Colon (tissue), 2 donors: Measurements from ENCODE around the gene CNTN4.

Source experiments
- FAIRE-seq: peaks from 2 replicates; lab custom pipeline; 2012; peaks lifted over from hg19 to GRCh38; lab: Jason Lieb, UNC
- donor health status: control.
- donor health status: control.

CNTN4 gene

DNA sequence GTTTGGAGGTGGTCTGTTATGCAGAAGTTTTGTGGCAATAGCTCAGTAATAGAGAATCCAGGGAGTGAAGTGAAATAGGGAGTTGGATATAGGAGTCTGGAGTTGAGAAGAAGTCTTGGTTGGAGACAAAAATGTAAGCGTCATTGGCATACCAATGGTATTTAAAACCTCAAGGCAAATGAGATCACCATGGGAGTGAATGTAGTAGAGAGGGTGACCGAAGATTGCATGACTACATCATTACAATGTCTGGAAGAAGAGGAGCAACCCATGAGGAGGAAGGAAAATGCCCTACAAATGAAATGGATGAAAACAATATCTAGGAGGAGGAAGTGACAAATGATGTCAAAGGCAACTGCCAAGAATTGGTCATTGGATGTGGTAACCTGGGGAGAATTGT lies 54.4 kb downstream of the CNTN4 start:
- no peak for FAIRE-seq

DNA sequence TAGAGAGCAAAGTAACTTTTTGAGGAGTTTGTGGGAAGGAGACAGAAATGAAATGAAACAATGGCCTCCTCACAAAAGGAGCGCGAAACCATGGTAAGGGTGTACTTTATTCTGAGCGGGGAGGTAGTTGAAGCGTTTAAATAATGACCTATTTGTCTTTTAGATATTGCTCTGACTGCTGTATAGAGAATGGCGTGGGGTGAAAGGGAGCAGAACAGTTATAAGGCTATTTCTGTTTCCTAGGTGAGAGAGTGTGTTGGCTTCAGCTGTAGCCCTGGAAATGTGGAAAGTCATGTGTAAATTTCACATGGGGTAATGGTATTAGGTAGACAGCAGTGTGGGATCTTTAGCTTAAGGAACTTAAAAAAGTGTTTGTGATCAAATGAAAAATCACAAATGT lies 54.9 kb downstream of the CNTN4 start:
- no peak for FAIRE-seq

DNA sequence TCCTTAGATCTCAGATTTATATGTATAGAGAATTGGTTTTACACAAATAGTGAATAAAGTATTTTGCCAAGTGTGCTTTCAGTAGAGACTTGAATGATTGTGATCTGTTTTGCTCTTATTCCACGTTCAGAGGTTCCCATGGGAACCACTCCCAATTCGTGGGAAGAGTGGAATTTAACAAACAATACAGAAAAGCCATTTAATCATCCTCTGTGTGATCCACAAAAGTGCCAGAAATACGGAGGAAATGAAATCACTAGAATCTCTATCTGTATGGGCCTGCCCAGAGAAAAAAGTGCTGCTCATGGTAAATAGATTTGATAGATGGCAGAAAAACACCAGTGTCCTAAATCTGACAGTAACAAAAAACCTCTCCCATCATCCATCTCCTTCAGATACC lies 56.0 kb downstream of the CNTN4 start:
- FAIRE-seq, result no peak

DNA sequence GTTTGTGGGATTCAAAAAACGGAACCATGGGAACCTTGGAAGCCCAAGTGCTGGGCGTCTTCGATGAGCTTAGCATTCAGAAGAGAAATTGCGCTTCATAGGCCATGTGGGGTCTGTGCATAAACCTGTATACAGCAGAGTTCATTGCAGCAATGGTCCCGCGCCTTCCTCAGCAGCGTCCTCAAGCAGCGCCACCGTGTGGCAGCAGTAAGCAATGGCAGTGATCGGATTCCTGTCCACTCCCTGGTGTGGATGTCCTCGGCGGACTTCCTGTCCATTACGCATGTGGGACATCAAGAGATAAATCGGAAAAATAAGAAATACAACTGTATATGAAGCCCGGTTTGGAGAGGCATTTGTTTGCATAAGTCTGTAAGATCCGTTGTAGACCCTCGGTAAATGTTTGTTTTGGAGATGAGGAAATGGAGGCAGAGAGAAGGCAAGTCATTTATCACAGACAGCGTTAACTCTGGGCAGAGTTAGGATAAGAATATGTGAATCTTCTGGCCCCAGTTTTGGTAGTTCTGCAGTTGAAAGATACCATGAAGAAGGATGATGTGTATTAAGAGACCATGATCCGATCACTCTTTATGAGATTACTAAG lies 57.7 kb downstream of the CNTN4 start:
- no peak for FAIRE-seq

DNA sequence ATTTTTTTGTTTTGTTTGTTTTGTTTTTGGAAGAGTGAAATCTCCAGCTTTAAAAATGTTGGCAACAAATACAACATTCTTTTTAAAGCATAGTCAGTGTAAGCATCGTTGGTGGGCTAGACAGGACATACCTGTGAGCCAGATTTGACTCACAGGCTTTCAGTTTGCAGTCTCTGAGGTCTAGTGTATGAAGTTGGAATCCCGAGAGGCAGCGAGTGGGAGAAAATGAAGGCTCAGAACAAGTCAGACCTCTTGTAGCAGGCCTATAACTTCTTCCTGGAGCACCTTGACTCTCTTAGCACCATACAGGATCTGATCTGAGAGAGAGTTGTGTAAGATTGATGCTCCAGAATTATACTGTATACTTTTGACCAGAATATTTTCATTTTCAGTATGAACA lies 60.2 kb downstream of the CNTN4 start:
- FAIRE-seq, result no peak

DNA sequence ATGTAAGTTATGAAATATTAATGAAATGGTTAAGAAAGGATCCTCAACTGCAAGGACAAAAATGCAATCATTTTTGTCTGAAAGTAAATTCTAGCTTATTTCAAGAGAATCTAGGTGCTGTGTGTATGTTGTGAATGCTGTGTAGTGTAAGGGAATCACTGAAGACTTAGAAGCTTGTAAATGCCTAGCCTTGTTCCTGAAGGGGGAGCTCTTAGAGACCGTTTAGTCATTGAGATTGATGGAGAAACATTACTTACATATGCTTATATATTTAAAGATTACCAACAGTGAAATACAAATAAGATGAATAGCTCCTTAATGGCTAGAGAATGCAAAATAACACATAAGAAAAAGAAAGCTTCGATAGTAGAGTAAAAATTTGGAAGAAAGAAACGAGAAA lies 67.9 kb downstream of the CNTN4 start:
- no peak for FAIRE-seq

DNA sequence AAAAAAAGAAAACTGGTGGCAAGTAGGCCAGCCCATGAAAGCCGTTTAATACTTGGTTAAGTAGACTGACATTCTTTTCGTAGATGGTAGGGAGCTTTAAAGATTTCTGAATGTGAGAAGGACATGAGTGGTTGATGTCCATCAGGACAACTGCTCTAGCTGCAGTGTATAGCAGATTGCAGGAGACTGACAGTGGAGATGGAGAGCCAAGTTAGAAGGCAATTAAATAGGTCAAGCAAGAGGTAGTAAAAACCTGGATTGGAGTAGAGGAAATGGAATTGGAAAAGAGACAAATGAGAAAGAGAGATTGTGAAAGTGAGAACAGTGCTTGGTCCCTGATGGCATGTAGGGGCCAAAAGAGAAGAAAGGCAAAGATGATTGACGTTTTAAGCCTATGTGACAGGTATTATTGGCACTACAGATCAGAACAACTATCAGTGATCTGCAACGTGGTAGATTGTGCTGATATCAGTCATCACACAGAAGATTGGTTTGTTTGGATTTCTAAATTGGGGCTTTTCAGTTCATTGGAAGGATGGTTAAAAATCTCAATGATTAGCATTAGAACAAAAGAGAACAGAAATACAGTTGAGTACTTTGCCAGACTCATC lies 74.0 kb downstream of the CNTN4 start:
- no peak for FAIRE-seq

DNA sequence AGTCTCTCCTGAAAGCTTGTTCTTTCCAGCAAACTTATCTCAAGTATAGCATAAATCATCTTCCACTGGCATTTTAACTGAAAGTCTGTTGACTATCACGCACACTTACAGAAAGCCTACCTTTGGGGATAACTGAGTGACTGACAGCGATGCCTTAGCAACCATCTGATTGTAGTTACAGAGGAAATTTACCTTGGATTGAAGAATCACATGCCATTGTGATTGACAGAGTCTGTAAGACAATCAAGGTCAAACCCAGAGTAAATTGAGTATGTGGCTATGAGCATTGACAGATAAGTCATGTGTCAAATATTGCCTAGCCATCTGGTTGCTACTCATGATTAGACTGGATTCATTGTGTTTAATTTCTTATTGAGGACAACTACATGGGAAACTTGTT lies 82.0 kb downstream of the CNTN4 start:
- FAIRE-seq, result no peak

DNA sequence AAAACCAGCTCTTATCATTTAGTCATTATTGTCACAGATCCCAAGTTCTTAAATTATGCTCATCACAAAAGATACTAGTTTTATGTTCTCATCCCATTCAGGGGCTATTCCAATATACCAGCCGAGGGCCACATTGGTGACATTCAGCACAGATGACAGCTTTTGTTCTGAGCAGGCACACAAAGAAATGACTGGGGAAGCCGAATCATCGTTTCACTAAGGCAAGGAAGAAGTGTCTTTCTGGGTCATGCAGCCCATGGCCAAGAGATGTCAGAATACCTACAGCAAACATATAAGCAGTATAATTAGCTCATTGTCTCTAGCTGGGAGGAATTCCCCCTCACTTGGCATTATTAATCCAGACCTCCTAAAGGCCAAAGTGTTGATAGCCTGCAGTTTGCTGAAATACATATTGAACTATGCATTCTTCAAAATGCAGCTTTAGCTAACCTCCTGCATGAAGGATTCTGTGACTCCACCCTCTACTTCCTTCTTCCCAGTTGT lies 100.2 kb downstream of the CNTN4 start:
- FAIRE-seq, result no peak

DNA sequence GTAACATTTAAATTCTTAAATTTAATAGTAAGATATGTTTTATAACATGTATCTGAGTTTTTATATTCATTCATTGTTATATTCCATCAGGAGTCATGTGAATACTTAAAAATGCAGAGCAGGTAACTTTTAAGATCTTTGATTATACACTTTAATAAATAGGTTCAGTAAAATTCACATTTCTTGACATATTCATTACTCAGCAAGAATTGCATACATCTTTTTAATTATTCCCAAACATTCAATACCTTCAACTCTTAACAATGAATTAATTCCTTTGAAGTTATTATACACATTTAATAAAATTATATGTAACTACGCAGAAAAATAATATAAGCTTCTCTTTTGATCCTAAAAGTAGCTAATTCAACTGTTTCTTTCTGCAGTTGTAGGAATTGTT lies 105.4 kb downstream of the CNTN4 start:
- peak; percentile 78 for FAIRE-seq

DNA sequence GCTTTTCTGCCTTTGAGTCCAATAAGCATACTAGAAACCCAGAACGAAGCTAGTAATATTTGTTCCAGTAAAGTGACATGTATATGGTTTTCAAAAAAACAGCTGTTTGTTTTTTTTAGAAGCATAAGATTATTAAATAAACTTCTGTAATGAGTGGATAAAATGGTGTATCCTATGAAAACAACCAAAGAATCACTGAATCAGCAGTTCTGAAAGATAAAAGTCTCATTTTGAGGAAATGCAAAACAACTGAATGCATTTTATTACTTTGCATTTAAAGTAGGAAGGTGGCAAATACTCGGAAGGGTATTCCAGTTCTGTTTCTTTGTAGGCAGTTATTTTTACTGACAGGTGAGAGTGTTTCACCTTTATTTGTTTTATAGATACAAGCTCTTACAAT lies 107.0 kb downstream of the CNTN4 start:
- no peak for FAIRE-seq

DNA sequence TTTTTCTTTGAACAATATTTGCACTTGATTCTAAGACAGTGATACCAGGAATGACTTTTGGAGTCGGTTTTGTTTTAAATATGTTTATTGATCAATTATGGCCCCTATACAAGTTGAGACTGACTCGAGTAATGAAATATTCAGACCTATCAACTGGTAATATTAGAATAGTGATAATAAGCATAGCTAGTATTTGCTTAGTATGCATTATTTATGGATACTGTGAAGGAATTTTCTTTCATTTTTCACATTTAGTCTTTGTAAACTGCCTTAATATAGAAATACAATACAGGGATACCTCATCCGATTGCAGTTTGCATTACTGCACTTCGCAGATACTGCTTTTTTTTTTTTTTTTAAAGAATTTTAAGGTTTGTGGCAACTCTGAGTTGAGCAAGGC lies 107.9 kb downstream of the CNTN4 start:
- FAIRE-seq, result no peak

DNA sequence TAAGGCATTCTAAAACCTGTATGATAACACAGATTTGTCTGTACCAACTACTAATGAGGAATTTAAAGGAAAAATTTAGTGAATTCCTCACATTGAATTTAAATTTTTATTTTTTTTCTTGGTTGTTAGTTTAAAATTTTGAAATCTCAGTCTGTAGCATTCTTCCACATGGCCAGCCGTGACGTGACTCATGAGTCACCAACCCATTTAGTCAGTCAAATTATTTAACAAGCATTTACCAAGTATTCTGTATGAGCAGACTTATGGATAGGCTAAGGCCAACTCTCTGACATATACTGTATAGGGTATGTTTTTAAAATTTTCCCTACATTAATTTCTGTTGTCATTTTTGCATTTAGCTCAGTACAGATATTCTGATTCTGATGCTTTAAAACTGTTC lies 112.9 kb downstream of the CNTN4 start:
- no peak for FAIRE-seq

DNA sequence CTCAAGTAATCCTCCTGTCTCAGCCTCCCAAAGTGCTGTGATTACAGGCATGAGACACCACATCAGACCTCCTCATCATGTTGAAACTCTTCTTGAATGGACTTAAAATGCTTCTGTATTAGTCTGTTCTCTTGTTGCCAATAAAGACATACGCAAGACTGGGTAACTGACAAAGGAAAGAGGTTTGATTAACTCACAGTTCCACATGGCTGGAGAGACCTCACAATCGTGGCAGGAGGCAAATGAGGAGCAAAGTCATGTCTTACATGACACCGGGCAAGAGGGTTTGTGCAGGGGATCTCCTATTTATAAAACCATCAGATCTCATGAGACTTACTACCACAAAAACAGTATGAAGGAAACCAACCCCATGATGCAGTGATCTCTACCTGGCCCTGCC lies 113.5 kb downstream of the CNTN4 start:
- no peak for FAIRE-seq

DNA sequence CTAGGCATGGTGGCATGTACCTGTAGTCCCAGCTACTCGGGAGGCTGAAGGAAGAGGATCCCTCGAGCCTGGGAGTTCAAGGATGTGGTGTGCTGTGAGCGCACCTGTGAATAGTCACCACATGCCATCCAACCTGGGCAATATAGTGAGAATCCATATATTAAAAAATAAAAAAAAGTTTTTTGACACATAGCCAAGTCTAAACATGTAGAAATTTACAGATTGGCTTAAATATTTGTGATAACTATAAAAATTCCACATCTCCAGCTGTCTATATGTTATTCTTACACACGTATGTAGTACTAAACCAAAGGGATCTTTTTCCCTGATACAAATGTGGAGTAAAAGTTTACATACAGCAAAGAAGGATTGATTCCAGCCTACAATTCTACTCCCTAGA lies 119.7 kb downstream of the CNTN4 start:
- FAIRE-seq, result no peak

DNA sequence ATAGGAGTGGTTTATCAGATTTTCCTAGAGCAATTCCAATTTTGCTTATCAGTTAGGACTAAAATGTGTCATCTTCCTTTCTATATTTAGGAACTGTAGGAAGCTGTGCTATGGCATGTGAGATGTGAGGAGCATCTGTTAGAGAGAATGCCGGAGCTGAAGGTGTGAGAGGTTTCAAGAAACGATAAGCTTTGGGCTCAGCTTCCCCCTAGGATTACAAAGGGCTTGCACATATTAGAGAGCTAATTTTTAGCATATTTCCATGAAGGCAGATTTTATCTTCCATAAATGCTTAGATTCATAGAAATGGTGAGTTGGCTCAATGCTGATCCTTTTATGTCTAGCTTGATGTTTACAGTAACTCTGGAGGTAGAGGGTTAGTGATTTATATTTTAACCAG lies 120.2 kb downstream of the CNTN4 start:
- no peak for FAIRE-seq

DNA sequence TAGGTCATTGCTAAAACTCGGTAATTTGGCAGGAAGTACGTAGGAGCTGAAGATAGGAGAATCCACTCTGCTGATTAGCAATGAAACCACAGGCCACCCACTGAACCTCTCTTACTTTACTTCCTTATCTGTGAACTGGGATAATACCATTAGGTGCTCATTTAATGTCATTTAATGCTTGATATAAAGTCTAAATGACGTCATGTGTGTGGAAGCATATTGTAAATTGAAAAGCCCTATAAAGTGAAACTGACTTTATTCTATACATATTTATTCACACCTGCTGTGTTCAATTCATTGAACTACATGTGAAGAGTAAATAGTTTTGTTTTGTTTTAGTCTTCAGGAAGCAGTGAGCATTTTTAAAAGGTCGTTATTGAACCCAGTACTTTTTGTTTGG lies 137.5 kb downstream of the CNTN4 start:
- FAIRE-seq, result no peak

DNA sequence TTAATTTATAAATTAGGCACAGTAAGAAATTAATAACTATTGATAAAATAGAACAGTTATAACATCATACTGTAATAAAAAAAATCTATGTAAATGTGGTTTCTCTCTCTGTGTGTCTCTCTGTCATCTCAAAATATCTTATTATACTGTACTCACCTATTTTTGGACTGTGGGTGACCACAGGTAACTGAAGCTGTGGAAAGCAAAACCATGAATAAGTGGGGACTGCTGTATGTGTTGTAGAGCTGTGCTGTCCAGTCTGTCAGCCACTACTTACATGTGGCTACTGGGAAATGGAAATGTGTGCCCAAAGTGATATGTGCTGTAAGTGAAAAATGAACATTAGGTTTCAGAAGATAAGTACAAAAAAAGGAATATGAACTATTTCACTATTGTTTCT lies 145.5 kb downstream of the CNTN4 start:
- FAIRE-seq, result no peak

DNA sequence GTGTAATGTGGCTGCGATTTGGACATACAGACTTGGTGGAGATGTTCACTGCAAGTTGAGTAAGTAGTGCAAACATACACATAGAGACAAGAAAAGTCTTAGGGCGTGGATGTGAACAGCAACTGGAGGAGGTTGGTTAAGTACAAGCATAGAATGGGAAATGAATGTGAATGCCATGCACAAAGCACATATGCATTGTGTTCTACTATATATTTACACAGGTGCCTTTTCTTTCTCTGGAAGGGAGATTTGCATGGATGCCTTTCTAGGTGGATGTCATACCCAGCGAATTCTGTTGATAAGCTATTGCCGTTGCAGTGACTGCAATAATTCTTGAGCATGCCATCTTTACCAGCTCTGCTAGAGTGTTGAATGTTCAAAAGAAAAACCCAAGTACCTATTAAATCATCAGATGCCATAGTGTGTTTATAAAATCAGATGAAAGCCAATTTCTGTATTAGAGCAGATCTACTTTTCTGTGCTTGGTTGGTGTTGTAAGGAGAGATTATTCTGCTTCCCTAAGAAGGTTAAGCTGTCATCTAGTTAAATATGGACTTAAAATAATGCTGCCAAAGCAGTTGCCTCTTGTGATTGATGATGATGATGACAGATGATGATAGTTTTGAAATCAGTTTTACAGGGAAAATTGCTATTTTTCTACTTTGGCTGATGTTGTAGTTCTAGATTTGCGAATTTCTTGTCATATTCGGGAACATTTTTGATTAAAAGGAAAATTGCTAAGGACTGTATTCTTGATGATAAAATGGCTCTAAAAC lies 148.4 kb downstream of the CNTN4 start:
- FAIRE-seq, result no peak

DNA sequence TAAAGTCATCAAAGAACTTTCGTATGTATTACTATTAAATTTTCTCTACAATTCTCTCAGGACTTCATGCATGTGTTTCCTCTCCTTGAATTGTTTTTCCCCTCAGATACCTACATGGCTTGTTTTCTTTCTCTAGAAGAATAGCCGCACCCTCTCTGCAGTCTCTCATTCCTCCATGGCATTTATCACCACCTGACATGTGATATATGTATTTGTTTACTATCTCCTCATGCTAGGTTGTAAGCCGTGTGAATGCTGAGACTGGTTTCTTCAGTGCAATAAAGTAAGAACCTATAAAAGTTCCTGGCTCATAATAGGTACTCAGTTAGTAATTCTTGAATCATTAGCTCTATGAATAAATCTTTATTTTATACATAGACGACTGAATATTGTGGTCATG lies 149.2 kb downstream of the CNTN4 start:
- FAIRE-seq, result no peak

DNA sequence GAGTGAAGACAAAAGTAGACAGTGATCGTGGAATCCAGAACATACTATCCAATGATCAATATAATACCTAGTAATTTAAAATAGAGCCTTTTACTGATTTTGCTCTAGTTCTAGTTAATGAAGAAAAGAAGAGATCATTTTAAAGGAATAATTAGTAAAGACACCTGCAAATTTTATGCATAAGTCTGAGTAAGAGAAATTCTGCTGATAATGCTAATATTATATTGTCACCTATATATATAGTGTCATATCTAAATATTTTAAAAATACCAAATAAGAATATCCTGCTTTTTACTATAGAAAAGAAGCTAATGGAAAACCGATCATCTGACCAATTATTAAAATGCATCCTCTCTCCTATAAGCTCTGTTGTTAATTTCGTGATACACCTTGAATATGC lies 152.1 kb downstream of the CNTN4 start:
- no peak for FAIRE-seq

DNA sequence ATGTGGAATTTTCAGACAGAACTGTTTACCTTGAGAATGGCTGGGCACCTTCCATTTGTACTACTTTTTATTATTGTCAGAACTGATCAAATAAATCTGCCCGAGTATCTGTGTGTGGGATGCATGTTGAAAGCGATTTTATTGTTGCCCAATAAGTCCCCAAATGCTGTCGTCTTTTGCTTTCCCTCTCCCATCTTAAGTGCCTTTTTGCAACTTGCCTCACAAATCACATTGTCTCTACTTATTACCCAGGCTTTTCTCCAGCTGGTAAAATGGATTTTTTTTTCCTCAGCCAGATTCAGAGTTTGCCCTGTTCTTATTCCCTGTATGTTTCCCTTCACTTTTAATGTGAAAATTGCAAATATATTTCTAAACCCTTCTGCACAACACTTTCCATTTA lies 163.1 kb downstream of the CNTN4 start:
- FAIRE-seq, result no peak

DNA sequence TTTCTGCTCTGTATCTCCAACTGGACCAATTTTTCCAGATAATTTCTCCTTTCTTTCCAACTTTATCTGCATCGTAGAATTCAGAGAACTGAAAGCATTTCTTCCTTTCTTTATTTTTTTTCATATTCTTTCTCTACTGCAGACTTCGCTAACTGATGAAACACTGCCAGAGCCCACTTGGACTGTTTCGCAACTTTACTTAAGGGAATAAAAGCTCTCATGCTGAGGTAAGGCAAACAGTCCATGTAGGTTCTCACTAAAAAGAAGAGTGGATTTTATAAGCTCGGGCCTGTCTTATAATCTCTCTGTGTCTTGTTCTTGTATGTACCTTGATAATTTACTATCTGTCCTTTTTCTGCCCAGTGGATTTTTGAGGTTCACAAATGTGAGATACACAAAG lies 163.5 kb downstream of the CNTN4 start:
- no peak for FAIRE-seq

DNA sequence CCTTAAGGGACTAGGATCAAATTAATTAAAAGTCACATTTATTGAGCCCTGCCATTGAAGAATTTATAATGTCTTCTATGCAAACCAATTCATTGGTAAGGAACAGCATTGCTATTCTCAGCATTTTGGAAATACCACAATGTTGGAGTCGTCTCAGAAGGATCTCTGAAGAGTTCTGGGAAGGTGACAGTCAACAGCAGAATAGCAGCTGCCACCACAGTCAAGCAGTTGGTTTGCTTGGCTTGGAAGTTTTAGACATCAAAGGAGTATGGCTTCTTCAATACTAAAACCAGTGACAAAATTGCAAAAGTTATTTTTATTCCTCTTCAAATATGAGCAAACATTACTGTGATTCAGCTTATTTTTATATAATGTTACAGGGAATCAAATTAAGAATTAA lies 167.9 kb downstream of the CNTN4 start:
- FAIRE-seq, result no peak
